ENCODE measurements around the gene GUCY1A1. TPM values are rescaled to one million over a fixed set of nuclear protein-coding genes. Genes with fewer than 3 reads are reported as not detected.

The GUCY1A1 gene
- total RNA-seq, 1 experiment from 2014 or later: not detected

DNA sequence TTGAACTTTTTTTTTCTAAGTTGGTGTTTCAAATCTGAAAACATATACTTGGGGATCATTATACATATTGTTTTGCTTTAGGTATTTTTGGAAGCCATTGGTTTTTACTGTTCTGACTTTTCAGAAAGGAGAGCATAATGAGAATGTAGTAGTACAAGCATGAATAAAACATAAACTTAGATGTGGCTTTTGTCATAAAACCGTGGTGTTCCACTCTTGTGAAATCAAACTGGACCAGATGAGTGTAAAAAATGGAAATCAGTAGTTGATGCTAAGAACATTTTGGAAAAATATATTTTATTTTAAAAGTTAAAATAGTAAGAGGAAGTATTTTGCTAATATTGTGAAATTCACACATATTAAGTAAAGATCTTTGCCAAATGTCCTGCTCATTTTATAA, 29.6 kb downstream of the GUCY1A1 start:
- Mint-ChIP-seq H3K4me1 (ENCODE audit: insufficient read depth, unreplicated experiment) (no peaks in the 10 kb centered on the region), H3K9me3 (ENCODE audit: unreplicated experiment) (no peaks in the 10 kb centered on the region), H3K4me3 (ENCODE audit: unreplicated experiment) (no peak overlapping the region), H3K27ac (ENCODE audit: low read depth, unreplicated experiment) (no peak overlapping the region), H3K36me3 (ENCODE audit: insufficient read depth, unreplicated experiment) (no peaks in the 10 kb centered on the region), H3K27me3 (ENCODE audit: insufficient read depth, unreplicated experiment) (no peaks in the 10 kb centered on the region)
- no peak for TF ChIP-seq CTCF (IDR thresholded peaks at IDR 0.05; ENCODE audit: unreplicated experiment)
- no peak for DNase-seq (ENCODE audit: unreplicated experiment)
- intact Hi-C loops (cut with micrococcal nuclease): no loop called here
- POLR2A ChIA-PET: interaction anchor here (1.0 kb wide), 1 partner anchor 257 kb away, joined by 3 read pairs; the partner anchor contains the start of gene CTSO
- CTCF ChIA-PET: interaction anchor here (1.1 to 1.2 kb wide), 2 partner anchors 11 to 36 kb away, joined by 3 read pairs; no protein-coding TSS in a partner anchor
- no TSS peak for BruUV-seq (replicated peaks)

- DNase-seq (ENCODE audit: unreplicated experiment): no peak
- no peaks in the 10 kb centered on the region for H3K36me3 Mint-ChIP-seq (ENCODE audit: insufficient read depth, unreplicated experiment)
- no peaks in the 10 kb centered on the region for H3K4me1 Mint-ChIP-seq (ENCODE audit: insufficient read depth, unreplicated experiment)
These were observed 30.1 kb downstream of the GUCY1A1 start for GRCh38 chr4:155696726-155697125.

DNA sequence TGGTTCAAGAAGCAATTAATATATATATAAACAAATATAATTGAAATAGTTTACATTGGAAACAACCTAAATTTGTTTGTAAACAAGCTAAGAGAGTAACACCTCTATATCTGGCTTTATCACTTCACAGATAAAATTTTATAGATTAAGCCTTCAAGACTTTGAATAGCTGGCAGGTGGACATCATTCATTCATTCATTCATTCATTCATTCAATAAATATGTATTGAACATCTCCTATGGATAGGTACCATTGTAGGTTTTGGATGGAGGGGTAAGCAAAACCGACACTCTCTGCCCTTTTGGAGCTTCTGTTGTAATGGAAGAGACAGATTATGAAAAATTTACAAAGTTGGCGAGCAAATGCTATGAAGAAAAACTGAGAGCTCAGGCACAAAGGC, 35.2 kb downstream of the GUCY1A1 start:
- ChIA-PET POLR2A (no interaction called here), CTCF (interaction anchor here (1.2 kb wide), 1 partner anchor 85 kb away, joined by 3 read pairs; no protein-coding TSS in a partner anchor)
- TF ChIP-seq CTCF (IDR thresholded peaks at IDR 0.05; ENCODE audit: unreplicated experiment): no peak
- no peaks in the 10 kb centered on the region for H3K9me3 Mint-ChIP-seq (ENCODE audit: unreplicated experiment)
- H3K36me3 Mint-ChIP-seq (ENCODE audit: insufficient read depth, unreplicated experiment): no peaks in the 10 kb centered on the region
- no peaks in the 10 kb centered on the region for H3K27me3 Mint-ChIP-seq (ENCODE audit: insufficient read depth, unreplicated experiment)
- no peaks in the 10 kb centered on the region for H3K4me1 Mint-ChIP-seq (ENCODE audit: insufficient read depth, unreplicated experiment)
- H3K27ac Mint-ChIP-seq (ENCODE audit: low read depth, unreplicated experiment): no peak overlapping the region
- BruUV-seq (replicated peaks): no TSS peak
- no peak overlapping the region for H3K4me3 Mint-ChIP-seq (ENCODE audit: unreplicated experiment)
- no peak for DNase-seq (ENCODE audit: unreplicated experiment)
- intact Hi-C loops (cut with micrococcal nuclease): no loop called here

More at GRCh38 chr4:155696726-155697125, 30.1 kb downstream of the GUCY1A1 start:
- ChIA-PET CTCF (interaction anchor here (1.1 kb wide), 1 partner anchor 37 kb away, joined by 3 read pairs; no protein-coding TSS in a partner anchor), POLR2A (interaction anchor here (1.0 kb wide), 1 partner anchor 257 kb away, joined by 3 read pairs; the partner anchor contains the start of gene CTSO)
- Mint-ChIP-seq H3K9me3 (ENCODE audit: unreplicated experiment) (no peaks in the 10 kb centered on the region), H3K27me3 (ENCODE audit: insufficient read depth, unreplicated experiment) (no peaks in the 10 kb centered on the region), H3K27ac (ENCODE audit: low read depth, unreplicated experiment) (no peak overlapping the region), H3K4me3 (ENCODE audit: unreplicated experiment) (no peak overlapping the region)
- TF ChIP-seq CTCF (IDR thresholded peaks at IDR 0.05; ENCODE audit: unreplicated experiment): no peak
- BruUV-seq (replicated peaks): no TSS peak
- intact Hi-C loops (cut with micrococcal nuclease): no loop called here

GRCh38 chr4:155703486-155704247, 37.0 kb downstream of the GUCY1A1 start:
- Mint-ChIP-seq H3K27ac (ENCODE audit: low read depth, unreplicated experiment) (no peak overlapping the region), H3K9me3 (ENCODE audit: unreplicated experiment) (no peaks in the 10 kb centered on the region), H3K27me3 (ENCODE audit: insufficient read depth, unreplicated experiment) (no peaks in the 10 kb centered on the region), H3K36me3 (ENCODE audit: insufficient read depth, unreplicated experiment) (no peaks in the 10 kb centered on the region), H3K4me3 (ENCODE audit: unreplicated experiment) (no peak overlapping the region), H3K4me1 (ENCODE audit: insufficient read depth, unreplicated experiment) (no peaks in the 10 kb centered on the region)
- intact Hi-C loops (cut with micrococcal nuclease): no loop called here
- ChIA-PET CTCF (interaction anchor here (0.5 to 1.4 kb wide), 3 partner anchors 9 to 1766 kb away, joined by 4 read pairs; no protein-coding TSS in a partner anchor), POLR2A (interaction anchor here (0.6 kb wide), 1 partner anchor 1873 kb away, joined by 3 read pairs; no protein-coding TSS in a partner anchor)
- no peak for DNase-seq (ENCODE audit: unreplicated experiment)
- no TSS peak for BruUV-seq (replicated peaks)
- no peak for TF ChIP-seq CTCF (IDR thresholded peaks at IDR 0.05; ENCODE audit: unreplicated experiment)
